Uterus (tissue), 4 donors: ENCODE measurements around the gene COPS7A. TPM values are rescaled to one million over a fixed set of nuclear protein-coding genes. Genes with fewer than 3 reads are reported as not detected.

ENCODE experiments used
- DNase-seq, 2 donors: peaks; one replicate each; pipeline ENCODE4 v3.0.0-alpha.2; 2019 to 2020
- H3K27ac ChIP-seq, 2 donors: fragments of 200-600 bp; sonication (generic); 1 replicate in 1 of 2; 2 replicates in 1 of 2; pipeline ENCODE4 v1.5.1; 2016 to 2018
- H3K27me3 ChIP-seq, 2 donors: fragments of 200-600 bp; sonication (generic); one replicate each; pipeline ENCODE4 v1.5.1; 2018 to 2019; ENCODE audit warnings: control low read depth in 1 of 2
- H3K36me3 ChIP-seq, 2 donors: fragments of 200-600 bp; sonication (generic); one replicate each; pipeline ENCODE4 v1.5.1; 2019; ENCODE audit warnings: control low read depth in 1 of 2
- H3K4me1 ChIP-seq, 2 donors: fragments of 200-600 bp; sonication (generic); one replicate each; pipeline ENCODE4 v1.5.1; 2018 to 2019; ENCODE audit warnings: control low read depth in 1 of 2
- H3K4me3 ChIP-seq, 2 donors: fragments of 200-600 bp; sonication (generic); 1 replicate in 1 of 2; 2 replicates in 1 of 2; pipeline ENCODE4 v1.5.1; 2018 to 2019; ENCODE audit warnings: mild to moderate bottlenecking in 1 of 2
- H3K9me3 ChIP-seq, 2 donors: fragments of 200-600 bp; sonication (generic); one replicate each; pipeline ENCODE4 v1.5.1; 2019; ENCODE audit warnings: control low read depth in 1 of 2
- POLR2A ChIP-seq, 2 donors: fragments of 450-650 bp; IDR thresholded peaks; one replicate each; pipeline ENCODE4 v1.6.1; 2016; ENCODE audit warnings: antibody characterized with exemption in 2 of 2, mild to moderate bottlenecking in 1 of 2, moderate library complexity in 1 of 2
- intact Hi-C: fragments of 100-400 bp; cut with DNase I; formaldehyde crosslinking; loops from one replicate; pipeline ENCODE4 v1.15.1; 2023; ENCODE audit warnings: low total_unique reads
- total RNA-seq, 4 donors: library from RNA; depleted of rRNA in 3 of 4; stranded (reverse); fragments of >200 nt in 3 of 4; gene quantifications; one replicate each; pipeline versions ENCODE4 v1.1.0 to v1.2.4, GENCODE V29; 2014 to 2023
- TF ChIP-seq, protein P1 (sequence below), 4 experiments: fragments of 200-600 bp in 2 of 4; fragments of 450-650 bp in 2 of 4; sonication (generic) in 2 of 4; IDR thresholded peaks; one replicate each; pipeline ENCODE4 v1.5.1; 2016 to 2019; ENCODE audit warnings: antibody characterized with exemption in 4 of 4, mild to moderate bottlenecking in 2 of 4, moderate library complexity in 1 of 4
- donor health status: DM: yes; HTN: yes; CAD: no.

The COPS7A gene
- total RNA-seq, 4 donors from 2014 or later: 35.6 to 50.3 (median 37.7) TPM

DNA sequence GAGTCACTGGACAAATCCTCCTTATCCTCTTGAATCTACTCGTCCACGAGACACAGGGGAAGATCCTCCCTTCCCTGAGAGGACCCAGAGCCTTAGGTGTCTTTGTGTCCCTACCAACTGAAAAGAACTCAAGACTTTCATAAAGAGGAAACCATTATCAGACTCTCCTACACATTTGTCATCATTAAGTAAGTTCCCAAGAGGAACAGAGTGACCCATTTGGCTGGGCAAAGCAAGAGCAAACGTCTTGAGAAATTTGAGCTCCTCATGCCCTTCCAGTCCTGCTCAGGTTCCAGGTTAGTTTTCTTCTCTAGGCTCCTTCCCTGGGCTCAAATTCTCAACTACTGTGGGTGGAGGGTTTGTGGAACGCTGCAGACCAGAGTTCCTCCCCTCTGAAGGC, 23.4 kb downstream of the COPS7A start:
- H3K27me3 ChIP-seq: no peaks in the 10 kb centered on the region
- TF ChIP-seq, protein P1, sequence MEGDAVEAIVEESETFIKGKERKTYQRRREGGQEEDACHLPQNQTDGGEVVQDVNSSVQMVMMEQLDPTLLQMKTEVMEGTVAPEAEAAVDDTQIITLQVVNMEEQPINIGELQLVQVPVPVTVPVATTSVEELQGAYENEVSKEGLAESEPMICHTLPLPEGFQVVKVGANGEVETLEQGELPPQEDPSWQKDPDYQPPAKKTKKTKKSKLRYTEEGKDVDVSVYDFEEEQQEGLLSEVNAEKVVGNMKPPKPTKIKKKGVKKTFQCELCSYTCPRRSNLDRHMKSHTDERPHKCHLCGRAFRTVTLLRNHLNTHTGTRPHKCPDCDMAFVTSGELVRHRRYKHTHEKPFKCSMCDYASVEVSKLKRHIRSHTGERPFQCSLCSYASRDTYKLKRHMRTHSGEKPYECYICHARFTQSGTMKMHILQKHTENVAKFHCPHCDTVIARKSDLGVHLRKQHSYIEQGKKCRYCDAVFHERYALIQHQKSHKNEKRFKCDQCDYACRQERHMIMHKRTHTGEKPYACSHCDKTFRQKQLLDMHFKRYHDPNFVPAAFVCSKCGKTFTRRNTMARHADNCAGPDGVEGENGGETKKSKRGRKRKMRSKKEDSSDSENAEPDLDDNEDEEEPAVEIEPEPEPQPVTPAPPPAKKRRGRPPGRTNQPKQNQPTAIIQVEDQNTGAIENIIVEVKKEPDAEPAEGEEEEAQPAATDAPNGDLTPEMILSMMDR (IDR thresholded peaks at IDR 0.05): no peak
- TF ChIP-seq POLR2A (IDR thresholded peaks at IDR 0.05): no peak
- no peaks in the 10 kb centered on the region for H3K9me3 ChIP-seq
- H3K36me3 ChIP-seq: no peaks in the 10 kb centered on the region
- no peak for DNase-seq
- H3K4me3 ChIP-seq: no peak overlapping the region
- no peak overlapping the region for H3K27ac ChIP-seq
- peaks cover 0 to 4% of the 10 kb centered on the region in 2 donors for H3K4me1 ChIP-seq
- intact Hi-C loops: no loop called here

- Histone ChIP-seq H3K27me3 (no peaks in the 10 kb centered on the region), H3K9me3 (no peaks in the 10 kb centered on the region), H3K4me3 (no peak overlapping the region), H3K27ac (no peak overlapping the region), H3K4me1 (peaks cover under 1 to 4% of the 10 kb centered on the region in 2 donors), H3K36me3 (no peaks in the 10 kb centered on the region)
- no peak for TF ChIP-seq POLR2A (IDR thresholded peaks at IDR 0.05)
- TF ChIP-seq, protein P1 (IDR thresholded peaks at IDR 0.05): no peak
- DNase-seq: no peak
- intact Hi-C loops: no loop called here
These were observed 24.9 kb downstream of the COPS7A start for GRCh38 chr12:6748761-6749160.

- TF ChIP-seq, protein P1 (IDR thresholded peaks at IDR 0.05): no peak
- no peak for TF ChIP-seq POLR2A (IDR thresholded peaks at IDR 0.05)
- intact Hi-C loops: loop anchor here (10.0 kb wide), 1 partner anchor 74 kb away; the partner anchor contains the start of genes GPR162 and P3H3
- no peaks in the 10 kb centered on the region for H3K36me3 ChIP-seq
- H3K4me3 ChIP-seq: no peak overlapping the region
- H3K9me3 ChIP-seq: no peaks in the 10 kb centered on the region
- no peak for DNase-seq
- H3K4me1 ChIP-seq: peaks cover 4 to 7% of the 10 kb centered on the region in 2 donors
- no peak overlapping the region for H3K27ac ChIP-seq
- no peaks in the 10 kb centered on the region for H3K27me3 ChIP-seq
These were observed 26.7 kb downstream of the COPS7A start for GRCh38 chr12:6750506-6750905.

DNA sequence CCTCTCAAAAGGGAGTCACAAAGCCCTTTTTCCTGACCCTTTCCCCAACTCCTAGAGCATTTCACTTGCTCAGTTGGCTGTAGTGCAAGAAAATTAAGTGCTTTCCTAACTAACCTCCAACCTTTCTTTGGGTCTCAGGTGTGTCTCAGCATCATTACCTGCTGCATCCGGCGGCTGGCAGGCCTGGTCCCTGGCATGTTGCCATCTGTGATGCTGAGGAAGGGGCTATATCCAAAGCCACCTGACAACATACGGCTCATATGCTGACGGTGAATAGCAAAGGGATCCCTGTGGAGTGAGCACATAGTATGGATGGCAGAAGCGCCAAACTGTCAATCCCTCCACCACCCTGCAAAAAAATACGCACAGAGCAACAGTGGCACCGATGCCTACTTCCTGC, 27.9 kb downstream of the COPS7A start:
- H3K4me3 ChIP-seq: no peak overlapping the region
- no peaks in the 10 kb centered on the region for H3K27me3 ChIP-seq
- peak overlapping the region; percentile 97 to 100 for H3K27ac ChIP-seq
- peaks cover 4 to 7% of the 10 kb centered on the region in 2 donors for H3K4me1 ChIP-seq
- no peaks in the 10 kb centered on the region for H3K9me3 ChIP-seq
- peak in 1 of 2 donors; percentile 29 for DNase-seq
- H3K36me3 ChIP-seq: no peaks in the 10 kb centered on the region
- intact Hi-C loops: loop anchor here (10.0 kb wide), 1 partner anchor 73 kb away; the partner anchor contains the start of genes GPR162 and P3H3
- no peak for TF ChIP-seq POLR2A (IDR thresholded peaks at IDR 0.05)
- TF ChIP-seq, protein P1 (IDR thresholded peaks at IDR 0.05): no peak

GRCh38 chr12:6752167-6752920, 28.5 kb downstream of the COPS7A start:
- intact Hi-C loops: loop anchor here (10.0 kb wide), 1 partner anchor 72 kb away; the partner anchor contains the start of genes GPR162 and P3H3
- TF ChIP-seq, protein P1 (IDR thresholded peaks at IDR 0.05): no peak
- no peak for TF ChIP-seq POLR2A (IDR thresholded peaks at IDR 0.05)

More at GRCh38 chr12:6752167-6752920, 28.5 kb downstream of the COPS7A start:
- Histone ChIP-seq H3K9me3 (no peaks in the 10 kb centered on the region), H3K4me3 (peak overlapping the region; percentile 82 to 84), H3K4me1 (peaks cover 4 to 7% of the 10 kb centered on the region in 2 donors), H3K27me3 (no peaks in the 10 kb centered on the region), H3K36me3 (no peaks in the 10 kb centered on the region), H3K27ac (peak overlapping the region; percentile 97 to 100)
- peak; percentile 27 to 65 for DNase-seq
